Stomach (tissue), 9 donors: ENCODE results near the gene IL36A. TPM values are rescaled to one million over a fixed set of nuclear protein-coding genes. Genes with fewer than 3 reads are reported as not detected.

ENCODE experiments used
- DNase-seq, 2 donors: peaks; one replicate each; pipeline versions ENCODE4 v3.0.0 to v3.0.0-alpha.2; 2013 to 2019
- H3K27ac ChIP-seq, 5 donors: fragments of 200-600 bp in 4 of 5; sonication (generic) in 4 of 5; one replicate each; pipeline ENCODE4 v1.5.1; 2013 to 2019; ENCODE audit warnings: mild to moderate bottlenecking in 1 of 5, moderate library complexity in 1 of 5
- H3K27me3 ChIP-seq, 3 donors: fragments of 200-600 bp; sonication (generic); one replicate each; pipeline ENCODE4 v1.5.1; 2017 to 2019; ENCODE audit warnings: mixed run types in 1 of 3
- H3K36me3 ChIP-seq, 4 donors: fragments of 200-600 bp; sonication (generic); 1 replicate in 3 of 4; 2 replicates in 1 of 4; pipeline ENCODE4 v1.5.1; 2016 to 2019
- H3K4me1 ChIP-seq, 4 donors: fragments of 200-600 bp; sonication (generic); one replicate each; pipeline ENCODE4 v1.5.1; 2016 to 2019
- H3K4me3 ChIP-seq, 4 donors: fragments of 200-600 bp; sonication (generic) in 3 of 4; one replicate each; pipeline ENCODE4 v1.5.1; 2016 to 2019; ENCODE audit warnings: mild to moderate bottlenecking in 1 of 4
- H3K9me3 ChIP-seq, 4 donors: fragments of 200-600 bp; sonication (generic); one replicate each; pipeline ENCODE4 v1.5.1; 2016 to 2019
- CTCF ChIP-seq, 7 experiments: fragments of 450-650 bp in 4 of 7; fragments of 200-600 bp in 3 of 7; sonication (generic) in 3 of 7; IDR thresholded peaks; one replicate each; pipeline ENCODE4 v1.5.1; 2016 to 2019; ENCODE audit warnings: antibody characterized with exemption in 7 of 7, control low read depth in 2 of 7, mild to moderate bottlenecking in 1 of 7
- EP300 ChIP-seq: sonication (generic); formaldehyde crosslinking; IDR thresholded peaks from one replicate; pipeline ENCODE4 v1.6.1; 2017; ENCODE audit warnings: antibody characterized with exemption
- POLR2A ChIP-seq, 4 donors: fragments of 450-650 bp; IDR thresholded peaks; one replicate each; pipeline ENCODE4 v1.6.1; 2016; ENCODE audit warnings: antibody characterized with exemption in 4 of 4, control low read depth in 2 of 4, mild to moderate bottlenecking in 1 of 4, moderate library complexity in 1 of 4
- POLR2AphosphoS5 ChIP-seq, 3 donors: sonication (generic); formaldehyde crosslinking; IDR thresholded peaks; one replicate each; pipeline ENCODE4 v1.6.1; 2016; ENCODE audit warnings: antibody characterized with exemption in 3 of 3
- WGBS, 5 donors: extraction: QIAGEN DNeasy Blood & Tissue Kit in 3 of 5; methylation state at CpG; one replicate each; pipeline versions ENCODE4 v1.1.5 to v1.1.7; 2013 to 2018; 5-methylcytosine and 5-hydroxymethylcytosine counted together
- intact Hi-C: fragments of 100-400 bp; cut with DNase I; formaldehyde crosslinking; loops from one replicate; pipeline ENCODE4 v1.15.1; 2023; ENCODE audit warnings: low total_unique reads
- polyA plus RNA-seq, 3 donors: library from polyadenylated mRNA; stranded (reverse); fragments of 200-250 nt; gene quantifications; one replicate each; pipeline ENCODE4 v1.2.3, GENCODE V29; 2013
- total RNA-seq, 5 donors: library from RNA; depleted of rRNA; stranded (reverse); fragments of >200 nt; gene quantifications; one replicate each; pipeline versions ENCODE4 v1.1.0 to v1.2.3, GENCODE V29; 2014 to 2016
- donor health status: healthy with polysubstance abuse.
- donor health status: Bipolar disorder and iron deficiency.
- donor health status: healthy.

IL36A gene
- total and polyA plus RNA-seq, 8 donors, result 9.7 TPM; not detected in 7

GRCh38 chr2:113036763-113037162 lies 31.5 kb downstream of the IL36A start:
- Histone ChIP-seq H3K27me3 (no peaks in the 10 kb centered on the region), H3K36me3 (no peaks in the 10 kb centered on the region), H3K4me3 (no peak overlapping the region), H3K27ac (no peak overlapping the region), H3K9me3 (no peaks in the 10 kb centered on the region), H3K4me1 (peaks cover 5 to 23% (median 12%) of the 10 kb centered on the region in 4 donors)
- 86 to 92% (median 92%) methylated on average over 9 of the region's 9 CpGs for whole genome bisulfite sequencing, 5 donors
- DNase-seq, result no peak
- TF ChIP-seq EP300 (no peak), POLR2A (IDR thresholded peaks at IDR 0.05) (no peak), CTCF (IDR thresholded peaks at IDR 0.05) (no peak), POLR2AphosphoS5 (IDR thresholded peaks at IDR 0.05) (no peak)
- intact Hi-C loops, result no loop called here

- no peak overlapping the region for H3K4me3 ChIP-seq
- TF ChIP-seq EP300 (no peak), CTCF (IDR thresholded peaks at IDR 0.05) (no peak), POLR2AphosphoS5 (IDR thresholded peaks at IDR 0.05) (no peak), POLR2A (IDR thresholded peaks at IDR 0.05) (no peak)
- 85 to 94% (median 89%) methylated on average over 3 of the region's 3 CpGs for WGBS, 5 donors
- no peaks in the 10 kb centered on the region for H3K27me3 ChIP-seq
- no peak for DNase-seq
- H3K27ac ChIP-seq, result peak overlapping the region in 2 of 5 donors; percentile 50 to 55
- no peaks in the 10 kb centered on the region for H3K36me3 ChIP-seq
- intact Hi-C loops, result no loop called here
- H3K4me1 ChIP-seq, result peaks cover 5 to 23% (median 12%) of the 10 kb centered on the region in 4 donors
- no peaks in the 10 kb centered on the region for H3K9me3 ChIP-seq
These were observed 33.0 kb downstream of the IL36A start for GRCh38 chr2:113038291-113038690.

GRCh38 chr2:113039158-113039557 lies 33.9 kb downstream of the IL36A start:
- H3K27me3 ChIP-seq, result no peaks in the 10 kb centered on the region
- no peaks in the 10 kb centered on the region for H3K36me3 ChIP-seq
- no peaks in the 10 kb centered on the region for H3K9me3 ChIP-seq
- no peak for TF ChIP-seq CTCF (IDR thresholded peaks at IDR 0.05)
- TF ChIP-seq POLR2AphosphoS5 (IDR thresholded peaks at IDR 0.05), result peak in 1 of 3 donors; percentile 42
- intact Hi-C loops, result no loop called here
- WGBS, 5 donors, result 48 to 61% (median 55%) methylated on average over 2 of the region's 2 CpGs
- peak; percentile 41 to 65 for DNase-seq
- no peak overlapping the region for H3K4me3 ChIP-seq
- H3K27ac ChIP-seq, result peak overlapping the region in 3 of 5 donors; percentile 7 to 55 (median 50)
- peaks cover 5 to 23% (median 12%) of the 10 kb centered on the region in 4 donors for H3K4me1 ChIP-seq

- DNase-seq, result no peak
- intact Hi-C loops, result no loop called here
- Histone ChIP-seq H3K27ac (peak overlapping the region in 4 of 5 donors; percentile 3 to 55 (median 28)), H3K36me3 (no peaks in the 10 kb centered on the region), H3K9me3 (no peaks in the 10 kb centered on the region), H3K4me3 (no peak overlapping the region), H3K27me3 (no peaks in the 10 kb centered on the region), H3K4me1 (peaks cover 5 to 23% (median 12%) of the 10 kb centered on the region in 4 donors)
- WGBS, 5 donors, result 11 to 52% (median 44%) methylated on average over 5 of the region's 5 CpGs
- TF ChIP-seq POLR2A (IDR thresholded peaks at IDR 0.05) (no peak), POLR2AphosphoS5 (IDR thresholded peaks at IDR 0.05) (no peak), EP300 (no peak), CTCF (IDR thresholded peaks at IDR 0.05) (no peak)
These were observed 34.5 kb downstream of the IL36A start for GRCh38 chr2:113039719-113040118.
